ENCODE data around the gene ZG16. TPM values are rescaled to one million over a fixed set of nuclear protein-coding genes. Genes with fewer than 3 reads are reported as not detected.

Gene ZG16
- total and polyA plus RNA-seq, 9 of the 15 experiments (the other 6 are each of a cell fraction or from before 2014, with no cell fraction given): 0.04 TPM; not detected in 8

GRCh38 chr16:29807426-29808218 is 29.6 kb downstream of the ZG16 start (continued):
- TF ChIP-seq CBX8 (IDR thresholded peaks at IDR 0.05; ENCODE audit: borderline replicate concordance, extremely low read depth, low read depth, low read length, poor library complexity, severe bottlenecking): no peak
- TF ChIP-seq ILF3 (IDR thresholded peaks at IDR 0.05; ENCODE audit: borderline replicate concordance): no peak
- TF ChIP-seq GABPA (tag; conservative IDR thresholded peaks at IDR 0.05; ENCODE audit: low read depth): peak; percentile 82
- no peak for TF ChIP-seq KAT8 (IDR thresholded peaks at IDR 0.05; ENCODE audit: low read depth)
- no peak for TF ChIP-seq DNMT1 (IDR thresholded peaks at IDR 0.05)
- peak; percentile 60; the same call in 1 of the 2 replicates for TF ChIP-seq POLR2H (tag; IDR thresholded peaks at IDR 0.05; ENCODE audit: low read depth)
- TF ChIP-seq HOMEZ (CRISPR knock-in tag; IDR thresholded peaks at IDR 0.05): no peak; the same call in 1 of the 2 replicates
- TF ChIP-seq MLLT1 (IDR thresholded peaks at IDR 0.05): peak in 1 of 2 experiments; percentile 56; a peak in 1 of 4 replicates
- TF ChIP-seq RREB1 (CRISPR knock-in tag; IDR thresholded peaks at IDR 0.05): peak; percentile 78
- peak; percentile 66 for TF ChIP-seq CREM (IDR thresholded peaks at IDR 0.05; ENCODE audit: low read depth)
- TF ChIP-seq ZNF511 (CRISPR knock-in tag; IDR thresholded peaks at IDR 0.05): peak; percentile 91
- TF ChIP-seq ZSCAN29 (IDR thresholded peaks at IDR 0.05): no peak
- 0 out of 2 replicates have a peak, but pooled peaks have one; percentile 67 for TF ChIP-seq HIVEP1 (CRISPR knock-in tag; IDR thresholded peaks at IDR 0.05)
- TF ChIP-seq PATZ1 (CRISPR knock-in tag; IDR thresholded peaks at IDR 0.05; ENCODE audit: borderline replicate concordance): no peak
- no peak for TF ChIP-seq BDP1 (IDR thresholded peaks at IDR 0.05; ENCODE audit: insufficient read depth, insufficient read length)
